NCI-H146 treated with DMSO at 0.1 percent for 48 hours (cell line): ENCODE results near the gene STX8.
A peak's percentile ranks its signal among the peaks of the same experiment; 100 is the strongest.

Experiments used
- DNase-seq: peaks from one replicate; lab custom pipeline; 2025; ENCODE audit not compliant: unreplicated experiment; lab: John Stamatoyannopoulos, UW

STX8 gene

GRCh38 chr17:9557161-9557755, 18.4 kb downstream of the STX8 start:
- no peak for DNase-seq

DNA sequence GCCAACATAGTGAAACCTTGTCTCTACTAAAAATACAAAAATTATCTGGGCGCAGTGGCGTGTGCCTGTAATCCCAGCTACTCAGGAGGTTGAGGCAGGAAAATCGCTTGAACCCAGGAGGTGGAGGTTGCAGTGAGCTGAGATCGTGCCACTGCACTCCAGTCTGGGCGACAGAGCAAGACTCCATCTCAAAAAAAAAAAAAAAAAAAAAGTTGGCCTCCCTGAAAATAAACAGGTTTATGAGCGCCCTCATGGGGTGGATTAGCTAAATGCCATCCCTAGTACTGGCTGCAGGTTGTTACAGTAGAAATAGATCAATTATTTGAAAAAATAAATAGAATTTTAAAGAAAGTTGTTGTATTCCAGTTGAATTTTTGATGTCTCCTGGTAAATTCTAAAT, 20.9 kb downstream of the STX8 start:
- DNase-seq, result peak; percentile 20

GRCh38 chr17:9553596-9553995, 22.0 kb downstream of the STX8 start:
- DNase-seq, result no peak

DNA sequence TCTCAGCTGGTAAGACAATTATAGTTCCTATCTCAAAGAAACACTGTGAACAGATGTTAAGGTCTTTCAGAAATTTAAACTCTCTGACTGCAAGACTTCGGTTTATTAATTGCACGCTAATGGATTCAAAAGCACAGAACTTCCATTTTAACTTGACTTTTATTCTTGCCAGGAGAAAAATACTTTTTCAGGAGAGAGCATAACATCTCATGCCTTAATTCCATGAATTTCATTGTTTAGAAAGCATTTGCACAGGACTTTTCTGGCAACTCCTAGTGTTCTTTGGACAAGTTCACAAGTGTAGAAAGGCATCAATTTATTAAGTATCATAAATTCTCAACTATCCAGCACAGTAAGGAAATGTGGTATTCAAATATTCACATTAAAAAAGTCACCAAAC, 22.4 kb downstream of the STX8 start:
- no peak for DNase-seq

- no peak for DNase-seq
Observed at GRCh38 chr17:9549215-9549614, 26.4 kb downstream of the STX8 start.

DNA sequence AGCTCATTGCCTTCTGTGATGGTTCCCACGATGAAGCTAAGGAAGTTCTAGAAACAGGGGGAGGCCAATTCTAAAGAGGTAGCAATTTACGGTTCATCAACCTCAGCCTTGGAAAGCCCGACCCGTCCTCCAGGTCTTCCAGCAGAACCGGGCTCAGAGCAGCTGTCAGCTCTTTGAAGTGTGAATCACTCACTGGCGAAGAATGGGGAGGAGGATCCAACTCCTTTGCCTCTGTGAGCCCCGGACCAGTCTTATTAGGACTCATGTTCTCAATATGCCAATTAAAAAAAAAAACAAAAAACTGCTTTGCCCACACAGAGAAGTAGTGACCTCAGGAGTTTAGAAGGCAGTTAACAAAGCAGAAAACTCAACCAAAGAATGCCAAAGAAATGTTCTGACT, 31.4 kb downstream of the STX8 start:
- no peak for DNase-seq

DNA sequence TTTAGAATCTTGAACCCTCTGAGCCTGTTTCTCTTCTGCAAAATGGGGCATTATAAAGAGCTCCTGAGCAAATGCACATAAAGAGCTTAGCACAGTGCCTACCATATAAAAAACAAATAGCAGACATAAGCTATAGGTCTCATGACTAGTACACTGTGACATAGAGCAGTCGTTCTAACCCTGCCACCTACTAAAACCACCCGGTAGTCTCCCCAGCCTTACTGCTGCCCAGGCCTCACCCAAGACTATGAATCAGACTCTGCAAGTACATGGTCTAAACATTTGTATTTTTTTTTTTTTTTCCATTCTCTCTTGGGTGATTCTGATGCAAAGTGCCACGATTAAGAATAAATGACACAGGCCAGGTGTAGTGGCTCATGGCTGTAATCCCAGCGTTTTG, 33.9 kb downstream of the STX8 start:
- no peak for DNase-seq

DNA sequence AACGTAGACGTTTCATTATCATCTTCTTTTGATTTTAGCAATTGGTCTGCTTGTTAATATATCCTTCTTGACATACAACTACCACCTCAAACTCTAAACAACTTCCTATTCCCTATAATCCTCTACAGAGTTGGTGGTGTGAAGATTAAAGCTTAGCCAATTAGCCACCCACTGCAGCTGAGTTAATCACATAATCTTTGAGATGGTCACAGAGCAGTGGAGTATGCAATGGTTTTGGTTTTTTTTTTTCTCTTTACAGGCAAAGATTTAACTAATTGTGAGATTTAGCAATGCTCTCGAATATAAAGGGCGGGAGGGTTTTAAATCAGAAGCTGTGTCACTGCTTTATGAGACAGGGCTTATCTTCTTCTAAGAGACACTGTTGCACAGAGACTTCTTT, 37.0 kb downstream of the STX8 start:
- DNase-seq, result no peak

DNA sequence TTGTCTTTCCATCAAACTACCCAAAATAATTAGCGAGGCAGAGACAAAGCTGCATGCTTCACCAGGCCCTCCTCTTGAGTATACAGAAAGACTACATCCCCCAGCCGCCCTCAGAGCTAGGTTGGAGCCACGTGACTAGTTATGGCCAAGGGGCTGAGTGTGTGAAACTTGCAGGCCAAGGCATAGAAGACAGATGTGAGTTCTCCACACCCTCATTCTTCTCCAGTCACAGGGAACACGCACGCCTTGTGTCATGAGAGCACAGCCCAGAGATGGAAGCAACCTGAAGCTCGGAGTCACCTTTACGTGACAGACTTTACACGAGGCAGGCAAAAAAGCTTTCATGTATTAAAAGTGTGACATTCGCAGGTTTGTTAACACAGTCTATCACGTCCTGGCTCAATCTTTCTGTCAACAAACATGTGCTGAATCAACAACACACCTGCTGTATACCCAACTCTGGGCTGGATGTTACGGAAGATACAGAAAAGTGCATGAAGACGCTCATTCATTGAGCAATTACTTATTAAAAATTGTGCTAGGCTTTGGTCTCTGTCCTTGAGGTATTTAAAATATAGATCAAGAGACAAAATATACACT, 38.3 kb downstream of the STX8 start:
- DNase-seq, result no peak

GRCh38 chr17:9536061-9536460, 39.6 kb downstream of the STX8 start:
- no peak for DNase-seq

GRCh38 chr17:9533441-9533840, 42.2 kb downstream of the STX8 start:
- no peak for DNase-seq

GRCh38 chr17:9532715-9533114, 42.9 kb downstream of the STX8 start:
- DNase-seq, result no peak

DNA sequence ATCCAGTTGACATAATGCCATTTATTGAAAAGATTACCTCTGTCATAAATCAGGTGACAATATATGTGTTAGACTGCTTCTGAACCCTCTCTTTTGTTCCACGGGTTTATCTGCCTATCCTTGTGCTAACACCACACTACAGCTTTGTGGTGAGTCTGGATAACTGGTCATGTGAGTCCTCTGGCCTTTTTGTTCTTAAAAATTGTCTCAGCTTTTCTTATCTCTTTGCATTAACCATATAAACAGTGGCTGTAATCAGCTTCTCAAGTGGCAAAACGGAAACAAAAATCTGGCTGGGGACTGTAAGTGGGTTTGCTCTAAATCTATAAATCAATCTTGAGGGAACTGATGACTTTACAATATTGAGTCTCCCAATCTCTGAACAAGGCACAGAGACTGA, 44.6 kb downstream of the STX8 start:
- no peak for DNase-seq

GRCh38 chr17:9529033-9529700, 46.5 kb downstream of the STX8 start:
- DNase-seq, result no peak

DNA sequence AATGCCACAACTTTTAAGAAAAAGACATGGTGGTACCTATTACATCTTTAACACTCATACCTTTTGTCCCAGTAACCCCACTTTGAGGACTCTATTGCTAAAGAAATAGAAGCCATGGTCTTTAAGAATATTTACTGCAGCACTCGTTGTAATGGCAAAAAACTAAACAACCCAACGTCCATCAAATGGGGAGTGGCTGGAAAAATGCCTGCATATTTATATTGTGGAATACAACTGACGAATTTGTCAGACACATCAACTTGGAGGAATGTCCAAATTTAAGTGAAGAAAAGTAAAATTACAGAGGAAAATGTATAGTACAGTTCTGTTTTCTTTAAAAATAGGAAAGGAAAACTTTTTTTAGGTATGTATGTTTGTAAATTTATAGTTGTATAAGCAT, 47.8 kb downstream of the STX8 start:
- no peak for DNase-seq

- peak; percentile 14 for DNase-seq
Observed at GRCh38 chr17:9522074-9522473, 53.5 kb downstream of the STX8 start.

DNA sequence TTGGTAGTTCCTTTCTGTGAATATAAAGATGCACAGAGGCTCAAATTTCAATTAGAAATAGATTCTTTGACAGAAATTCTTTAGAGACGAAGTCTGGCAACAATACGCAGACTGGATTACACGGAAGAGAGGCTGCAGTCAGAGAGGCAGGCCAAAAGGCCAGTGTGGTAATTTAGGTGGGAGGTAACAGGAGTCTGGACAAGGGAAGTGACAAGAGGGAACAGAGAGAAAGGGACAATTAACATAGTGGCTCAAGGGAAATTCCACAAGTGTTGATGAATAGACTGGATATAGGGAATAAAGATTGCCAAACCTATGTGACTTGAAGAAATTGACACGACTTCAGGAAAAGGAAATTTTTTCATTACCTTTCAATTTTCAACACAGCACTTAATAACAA, 54.6 kb downstream of the STX8 start:
- no peak for DNase-seq

DNA sequence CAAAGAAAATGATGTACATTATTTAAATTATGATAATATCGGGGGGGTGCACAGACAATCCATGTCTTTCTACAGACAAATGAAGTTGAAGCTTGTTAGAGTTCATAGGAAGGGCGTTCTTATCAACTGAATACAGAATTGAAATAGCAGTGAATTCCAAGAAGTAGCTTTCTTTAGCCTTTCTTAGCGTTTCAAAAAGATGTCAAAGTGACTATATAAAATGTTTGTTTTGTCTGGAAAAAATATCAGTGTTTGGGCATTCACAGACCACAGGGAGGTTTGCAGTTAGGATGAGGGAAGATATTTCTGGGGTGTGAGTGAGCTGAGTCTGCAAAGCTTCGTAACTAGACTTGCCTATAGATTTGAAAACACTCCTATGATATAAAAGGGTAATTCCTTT, 55.0 kb downstream of the STX8 start:
- DNase-seq, result no peak

DNA sequence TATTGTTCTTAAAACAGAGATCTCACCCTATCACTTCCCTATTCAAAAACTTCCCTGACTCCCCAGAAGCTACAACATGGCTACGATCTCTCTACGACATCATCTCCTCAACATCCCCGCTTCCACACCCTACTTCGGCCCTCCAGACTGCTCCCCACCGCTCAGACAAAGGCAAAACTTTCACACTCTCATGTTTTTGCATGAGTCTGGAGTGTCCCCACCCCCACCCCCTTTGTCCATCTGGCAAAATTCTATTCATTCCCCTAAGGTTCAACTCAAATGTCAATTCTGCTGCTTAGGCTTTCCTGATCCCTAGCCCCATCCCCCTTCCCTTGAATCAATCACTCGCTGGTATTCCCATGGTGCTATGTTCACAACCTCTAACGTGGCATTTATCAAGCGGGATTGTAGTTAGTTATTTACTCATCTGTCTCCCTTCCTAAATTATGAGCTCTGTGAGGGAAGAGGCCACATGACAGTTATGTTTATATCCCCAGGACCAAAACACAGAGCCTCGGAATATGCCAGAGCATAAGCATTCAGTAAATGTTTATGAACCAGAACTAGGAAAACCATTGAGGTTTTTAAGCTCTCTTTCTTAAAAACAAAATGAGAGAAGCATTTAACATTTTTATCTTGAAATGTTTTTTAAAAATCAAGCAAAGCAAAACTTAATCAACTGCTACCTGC, 55.9 kb downstream of the STX8 start:
- no peak for DNase-seq

- no peak for DNase-seq
Observed at GRCh38 chr17:9517396-9517795, 58.2 kb downstream of the STX8 start.

- no peak for DNase-seq
Observed at GRCh38 chr17:9513266-9513665, 62.4 kb downstream of the STX8 start.
